Measurements from ENCODE around the gene SEL1L2.

Gene SEL1L2

GRCh38 chr20:13817342-13817741 is 173.1 kb downstream of the SEL1L2 start:
- no peak for DNase-seq (ENCODE audit: low read depth in 3 of 3)

GRCh38 chr20:13816757-13817156 is 173.7 kb downstream of the SEL1L2 start:
- DNase-seq (ENCODE audit: low read depth in 3 of 3) = no peak

- no peak for DNase-seq (ENCODE audit: low read depth in 3 of 3)
These were observed 175.7 kb downstream of the SEL1L2 start for GRCh38 chr20:13814672-13815071.

- no peak for DNase-seq (ENCODE audit: low read depth in 3 of 3)
These were observed 176.5 kb downstream of the SEL1L2 start for GRCh38 chr20:13813910-13814309.

GRCh38 chr20:13810446-13810845 is 180.0 kb downstream of the SEL1L2 start:
- no peak for DNase-seq (ENCODE audit: low read depth in 3 of 3)

- no peak for DNase-seq (ENCODE audit: low read depth in 3 of 3)
These were observed 180.6 kb downstream of the SEL1L2 start for GRCh38 chr20:13809855-13810254.

GRCh38 chr20:13809373-13809772 is 181.0 kb downstream of the SEL1L2 start:
- DNase-seq (ENCODE audit: low read depth in 3 of 3) = no peak

GRCh38 chr20:13800728-13801134 is 189.7 kb downstream of the SEL1L2 start:
- DNase-seq (ENCODE audit: low read depth in 3 of 3) = no peak

- no peak for DNase-seq (ENCODE audit: low read depth in 3 of 3)
These were observed 190.4 kb downstream of the SEL1L2 start for GRCh38 chr20:13799974-13800373.

All from stimulated activated CD4-positive, alpha-beta T cell treated with anti-CD3 and anti-CD28 coated beads, TNF-alpha, amount 100 ng/mL, for 24 hours (primary cell).